Loucy (cell line): Measurements from ENCODE around the gene TOGARAM1.

Source experiments
- EZH2phosphoT487 ChIP-seq: fragments of 200-600 bp; IDR thresholded peaks from 2 replicates; pipeline ENCODE4 v1.6.1; 2018; ENCODE audit warnings: antibody characterized with exemption, mild to moderate bottlenecking, moderate library complexity, borderline replicate concordance
- TF ChIP-seq, protein P1 (sequence below): fragments of 200-600 bp; sonication (generic); conservative IDR thresholded peaks from 2 replicates; pipeline ENCODE4 v1.5.1; 2014; ENCODE audit warnings: mild to moderate bottlenecking, antibody characterized with exemption, low read length

- TF ChIP-seq EZH2phosphoT487, result no peak
- TF ChIP-seq, protein P1, sequence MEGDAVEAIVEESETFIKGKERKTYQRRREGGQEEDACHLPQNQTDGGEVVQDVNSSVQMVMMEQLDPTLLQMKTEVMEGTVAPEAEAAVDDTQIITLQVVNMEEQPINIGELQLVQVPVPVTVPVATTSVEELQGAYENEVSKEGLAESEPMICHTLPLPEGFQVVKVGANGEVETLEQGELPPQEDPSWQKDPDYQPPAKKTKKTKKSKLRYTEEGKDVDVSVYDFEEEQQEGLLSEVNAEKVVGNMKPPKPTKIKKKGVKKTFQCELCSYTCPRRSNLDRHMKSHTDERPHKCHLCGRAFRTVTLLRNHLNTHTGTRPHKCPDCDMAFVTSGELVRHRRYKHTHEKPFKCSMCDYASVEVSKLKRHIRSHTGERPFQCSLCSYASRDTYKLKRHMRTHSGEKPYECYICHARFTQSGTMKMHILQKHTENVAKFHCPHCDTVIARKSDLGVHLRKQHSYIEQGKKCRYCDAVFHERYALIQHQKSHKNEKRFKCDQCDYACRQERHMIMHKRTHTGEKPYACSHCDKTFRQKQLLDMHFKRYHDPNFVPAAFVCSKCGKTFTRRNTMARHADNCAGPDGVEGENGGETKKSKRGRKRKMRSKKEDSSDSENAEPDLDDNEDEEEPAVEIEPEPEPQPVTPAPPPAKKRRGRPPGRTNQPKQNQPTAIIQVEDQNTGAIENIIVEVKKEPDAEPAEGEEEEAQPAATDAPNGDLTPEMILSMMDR, result no peak
These were observed 77.4 kb downstream of the TOGARAM1 start for GRCh38 chr14:45039390-45039789.
